GM12878 (cell line): ENCODE results near the gene ARF3. TPM values are rescaled to one million over a fixed set of nuclear protein-coding genes. Genes with fewer than 3 reads are reported as not detected.

Experiments
- ATF7 ChIP-seq: fragments of 450-650 bp; IDR thresholded peaks from 2 replicates; pipeline ENCODE4 v1.6.1; 2016; ENCODE audit warnings: low read depth, mild to moderate bottlenecking
- BCL3 ChIP-seq: IDR thresholded peaks from 2 replicates; pipeline ENCODE4 v1.6.1; 2011; ENCODE audit warnings: borderline replicate concordance, low read depth, mild to moderate bottlenecking, moderate library complexity, low read length; ENCODE audit not compliant: insufficient read depth, poor library complexity, severe bottlenecking
- CEBPB ChIP-seq, 2 experiments: fragments of 150-350 bp in 1 of 2; IDR thresholded peaks; 2 replicates each; pipeline ENCODE4 v1.6.1; 2012 to 2014; ENCODE audit warnings: low read depth in 2 of 2, low read length in 2 of 2, borderline replicate concordance in 1 of 2, inconsistent platforms in 1 of 2
- CHD2 ChIP-seq: IDR thresholded peaks from 2 replicates; pipeline ENCODE4 v1.6.1; 2011; ENCODE audit warnings: low read depth, low read length, improper control_type of control experiment, borderline replicate concordance
- CREM ChIP-seq: IDR thresholded peaks from 2 replicates; pipeline ENCODE4 v1.6.1; 2014; ENCODE audit warnings: antibody characterized with exemption, low read depth
- EP300 ChIP-seq, 2 experiments: fragments of 150-350 bp in 1 of 2; IDR thresholded peaks; 2 replicates each; pipeline ENCODE4 v1.6.1; 2011 to 2012; ENCODE audit warnings: low read depth in 2 of 2, low read length in 2 of 2, borderline replicate concordance in 1 of 2, improper control_type of control experiment in 1 of 2, inconsistent platforms in 1 of 2; ENCODE audit not compliant: control insufficient read depth in 1 of 2
- GATAD2B ChIP-seq: fragments of 450-650 bp; conservative IDR thresholded peaks from 2 replicates; pipeline ENCODE4 v1.6.1; 2017; ENCODE audit warnings: low read depth, mild to moderate bottlenecking, moderate library complexity
- HDGF ChIP-seq: fragments of 450-650 bp; IDR thresholded peaks from 2 replicates; pipeline ENCODE4 v1.6.1; 2016; ENCODE audit warnings: antibody characterized with exemption
- IRF3 ChIP-seq: fragments of 450-650 bp; IDR thresholded peaks from 2 replicates; pipeline ENCODE4 v1.6.1; 2014; ENCODE audit warnings: mild to moderate bottlenecking
- MEF2B ChIP-seq: fragments of 450-650 bp; IDR thresholded peaks from 2 replicates; pipeline ENCODE4 v1.6.1; 2018; ENCODE audit warnings: mild to moderate bottlenecking, moderate library complexity; ENCODE audit not compliant: partially characterized antibody, poor library complexity, severe bottlenecking
- NR2C1 ChIP-seq: fragments of 450-650 bp; IDR thresholded peaks from 2 replicates; pipeline ENCODE4 v1.6.1; 2017; ENCODE audit warnings: antibody characterized with exemption, mild to moderate bottlenecking, moderate library complexity
- POU2F2 ChIP-seq: IDR thresholded peaks from 3 replicates; pipeline ENCODE4 v1.6.1; 2011; ENCODE audit warnings: low read depth, mild to moderate bottlenecking, low read length, borderline replicate concordance
- RAD21 ChIP-seq: IDR thresholded peaks from 2 replicates; pipeline ENCODE4 v1.6.1; 2011; ENCODE audit warnings: mild to moderate bottlenecking, low read depth, low read length, moderate library complexity; ENCODE audit not compliant: insufficient read depth
- REST ChIP-seq: IDR thresholded peaks from 2 replicates; pipeline ENCODE4 v1.6.1; 2012; ENCODE audit warnings: mild to moderate bottlenecking, low read depth, low read length
- SIN3A ChIP-seq: IDR thresholded peaks from 2 replicates; pipeline ENCODE4 v1.6.1; 2012; ENCODE audit warnings: low read depth, low read length, improper control_type of control experiment
- SIX5 ChIP-seq: IDR thresholded peaks from 2 replicates; pipeline ENCODE4 v1.6.1; 2011; ENCODE audit warnings: mild to moderate bottlenecking, low read depth, low read length, moderate library complexity; ENCODE audit not compliant: severe bottlenecking
- SMAD1 ChIP-seq: fragments of 450-650 bp; IDR thresholded peaks from 2 replicates; pipeline ENCODE4 v1.6.1; 2018; ENCODE audit warnings: mild to moderate bottlenecking, low read depth; ENCODE audit not compliant: partially characterized antibody
- SPI1 ChIP-seq: IDR thresholded peaks from 2 replicates; pipeline ENCODE4 v1.6.1; 2011; ENCODE audit warnings: low read depth, mild to moderate bottlenecking, low read length, moderate library complexity, borderline replicate concordance; ENCODE audit not compliant: insufficient read depth
- ZBED1 ChIP-seq: IDR thresholded peaks from 2 replicates; pipeline ENCODE4 v1.6.1; 2016; ENCODE audit warnings: borderline replicate concordance
- ZNF24 ChIP-seq: fragments of 450-650 bp; IDR thresholded peaks from 2 replicates; pipeline ENCODE4 v1.6.1; 2017; ENCODE audit warnings: antibody characterized with exemption, mild to moderate bottlenecking
- ZNF622 ChIP-seq: fragments of 450-650 bp; IDR thresholded peaks from 2 replicates; pipeline ENCODE4 v1.6.1; 2017; ENCODE audit warnings: mild to moderate bottlenecking, inconsistent platforms
- ZSCAN29 ChIP-seq: fragments of 450-650 bp; IDR thresholded peaks from 2 replicates; pipeline ENCODE4 v1.6.1; 2017; ENCODE audit warnings: mild to moderate bottlenecking, moderate library complexity
- polyA plus RNA-seq, 11 experiments: library from polyadenylated mRNA; depleted of rRNA in 4 of 11; unstranded in 6 of 11; stranded (reverse) in 5 of 11; fragments of >200 nt; fragmentation: Nextera tagmentation in 4 of 11; fragmentation: Illumina TruSeq in 1 of 11; extraction: Ambion mirVana in 4 of 11; extraction: Trizol in 1 of 11; gene quantifications; 1 replicate in 1 of 11; 2 replicates in 10 of 11; pipeline versions ENCODE4 v1.2.1 to v1.2.3, GENCODE V29; 2011 to 2016; ENCODE audit warnings: inconsistent platforms in 2 of 11, missing spikeins in 2 of 11, low read depth in 1 of 11
- total RNA-seq, 4 experiments: library from RNA; depleted of rRNA in 3 of 4; stranded (reverse); fragments of >200 nt in 3 of 4; fragmentation: Illumina TruSeq in 1 of 4; extraction: Trizol in 1 of 4; gene quantifications; 2 replicates each; pipeline versions ENCODE4 v1.2.1 to v1.2.3, GENCODE V29; 2013 to 2021
- TF ChIP-seq, protein P1 (sequence below): fragments of 150-350 bp; IDR thresholded peaks from 2 replicates; pipeline ENCODE4 v1.6.1; 2014; ENCODE audit warnings: mild to moderate bottlenecking, low read depth, low read length

ARF3 gene
- total and polyA plus RNA-seq, 10 of the 15 experiments (the other 5 are each of a cell fraction or from before 2014, with no cell fraction given): 8.7 to 263 (median 74.4) TPM

GRCh38 chr12:48924617-48925303 is 32.5 kb downstream of the ARF3 start (continued):
- TF ChIP-seq ZNF24 (no peak), ZSCAN29 (no peak), ATF7 (0 out of 2 replicates have a peak, but pooled peaks have one; percentile 17), SIN3A (peak; percentile 64), EP300 (IDR thresholded peaks at IDR 0.05; ENCODE audit: borderline replicate concordance in 1 of 2, control insufficient read depth in 1 of 2, low read depth in 2 of 2, low read length in 2 of 2) (no peak), BCL3 (no peak), HDGF (no peak), CEBPB (IDR thresholded peaks at IDR 0.05; ENCODE audit: borderline replicate concordance in 1 of 2, low read depth in 2 of 2, low read length in 2 of 2) (no peak), MEF2B (peak; percentile 42), SMAD1 (no peak), ZNF622 (no peak), IRF3 (no peak), NR2C1 (no peak), REST (no peak), SPI1 (peak; percentile 43; the same call in 1 of the 2 replicates), ZBED1 (no peak), CHD2 (0 out of 2 replicates have a peak, but pooled peaks have one; percentile 17), SIX5 (no peak), RAD21 (peak; percentile 88), POU2F2 (no peak), CREM (peak; percentile 46; the same call in 1 of the 2 replicates), GATAD2B (peak; percentile 36; the same call in 1 of the 2 replicates)
- TF ChIP-seq, protein P1, sequence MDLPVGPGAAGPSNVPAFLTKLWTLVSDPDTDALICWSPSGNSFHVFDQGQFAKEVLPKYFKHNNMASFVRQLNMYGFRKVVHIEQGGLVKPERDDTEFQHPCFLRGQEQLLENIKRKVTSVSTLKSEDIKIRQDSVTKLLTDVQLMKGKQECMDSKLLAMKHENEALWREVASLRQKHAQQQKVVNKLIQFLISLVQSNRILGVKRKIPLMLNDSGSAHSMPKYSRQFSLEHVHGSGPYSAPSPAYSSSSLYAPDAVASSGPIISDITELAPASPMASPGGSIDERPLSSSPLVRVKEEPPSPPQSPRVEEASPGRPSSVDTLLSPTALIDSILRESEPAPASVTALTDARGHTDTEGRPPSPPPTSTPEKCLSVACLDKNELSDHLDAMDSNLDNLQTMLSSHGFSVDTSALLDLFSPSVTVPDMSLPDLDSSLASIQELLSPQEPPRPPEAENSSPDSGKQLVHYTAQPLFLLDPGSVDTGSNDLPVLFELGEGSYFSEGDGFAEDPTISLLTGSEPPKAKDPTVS: 0 out of 2 replicates have a peak, but pooled peaks have one; percentile 24
